H1 (cell line): ENCODE data around the gene RNF151. TPM values are rescaled to one million over a fixed set of nuclear protein-coding genes. Genes with fewer than 3 reads are reported as not detected.
A peak's percentile ranks its signal among the peaks of the same experiment; 100 is the strongest.

ENCODE experiments used
- CTCF ChIA-PET: fragments of 300-600 bp; sonication (Branson Sonifier 250); formaldehyde crosslinking; loops from one replicate; lab custom pipeline; 2021; ENCODE audit not compliant: partially characterized antibody; lab: Charles Lee
- POLR2A ChIA-PET: fragments of 300-600 bp; sonication (Branson Sonifier 250); formaldehyde crosslinking; loops from one replicate; lab custom pipeline; 2021; ENCODE audit warnings: inconsistent platforms; ENCODE audit not compliant: partially characterized antibody; lab: Charles Lee
- DNase-seq, 2 experiments: peaks; one replicate each; pipeline versions ENCODE4 v3.0.0 to v3.0.0-alpha.2; 2010 to 2022; ENCODE audit warnings: low spot score in 2 of 2, low read depth in 1 of 2, mixed read lengths in 1 of 2
- FAIRE-seq: peaks from 2 replicates; lab custom pipeline; 2011; peaks lifted over from hg19 to GRCh38; lab: Jason Lieb, UNC
- H2AFZ ChIP-seq: 2 replicates; pipeline ENCODE4 v1.8.1; 2012; ENCODE audit warnings: low read length, inconsistent platforms
- H2AK5ac ChIP-seq: 2 replicates; pipeline ENCODE4 v1.6.1; 2013; ENCODE audit warnings: low read depth, low read length
- H2BK120ac ChIP-seq: replicated peaks from 2 replicates; pipeline ENCODE3; 2013; ENCODE audit warnings: low read depth, low read length, inconsistent platforms
- H2BK12ac ChIP-seq: 2 replicates; pipeline ENCODE4 v1.6.1; 2013; ENCODE audit warnings: low read depth, low read length
- H2BK15ac ChIP-seq: 2 replicates; pipeline ENCODE4 v1.6.1; 2013; ENCODE audit warnings: low read length
- H2BK20ac ChIP-seq: 2 replicates; pipeline ENCODE4 v1.6.1; 2013; ENCODE audit warnings: low read length
- H2BK5ac ChIP-seq: 2 replicates; pipeline ENCODE4 v1.6.1; 2013; ENCODE audit warnings: low read depth, low read length
- H3K14ac ChIP-seq: 2 replicates; pipeline ENCODE4 v1.6.1; 2013; ENCODE audit warnings: inconsistent platforms; ENCODE audit not compliant: insufficient read length
- H3K18ac ChIP-seq: 2 replicates; pipeline ENCODE4 v1.6.1; 2013; ENCODE audit warnings: low read length; ENCODE audit errors: extremely low read depth
- H3K23ac ChIP-seq: 2 replicates; pipeline ENCODE4 v1.6.1; 2013; ENCODE audit warnings: inconsistent platforms; ENCODE audit not compliant: insufficient read length
- H3K23me2 ChIP-seq: 2 replicates; pipeline ENCODE4 v1.6.1; 2013; ENCODE audit warnings: low read depth, low read length
- H3K27ac ChIP-seq: 2 replicates; pipeline ENCODE4 v1.6.1; 2011; ENCODE audit warnings: low read depth, low read length, inconsistent platforms
- H3K27me3 ChIP-seq, 4 experiments: replicated peaks in 1 of 4; 1 replicate in 1 of 4; 2 replicates in 3 of 4; pipeline versions ENCODE4 v1.6.1 to v1.8.1; 2011 to 2013; ENCODE audit warnings: low read length in 3 of 4, mild to moderate bottlenecking in 3 of 4, inconsistent platforms in 2 of 4, mixed read lengths in 2 of 4, moderate library complexity in 1 of 4; ENCODE audit not compliant: control insufficient read depth in 3 of 4, insufficient read depth in 3 of 4; ENCODE audit errors: extremely low read depth in 1 of 4
- H3K36me3 ChIP-seq, 4 experiments: 2 replicates each; pipeline versions ENCODE4 v1.6.1 to v1.8.1; 2011 to 2013; ENCODE audit warnings: mild to moderate bottlenecking in 4 of 4, low read length in 3 of 4, moderate library complexity in 2 of 4, control low read depth in 1 of 4, inconsistent platforms in 1 of 4; ENCODE audit not compliant: insufficient read depth in 4 of 4, control insufficient read depth in 2 of 4
- H3K4ac ChIP-seq: replicated peaks from 2 replicates; pipeline ENCODE3; 2013; ENCODE audit warnings: low read length, low read depth, mixed read lengths, inconsistent platforms; ENCODE audit not compliant: insufficient read length
- H3K4me1 ChIP-seq, 4 experiments: replicated peaks in 1 of 4; 1 replicate in 1 of 4; 2 replicates in 3 of 4; pipeline versions ENCODE4 v1.6.1 to v1.8.1; 2011 to 2013; ENCODE audit warnings: low read length in 3 of 4, inconsistent platforms in 2 of 4, mixed read lengths in 1 of 4; ENCODE audit not compliant: insufficient read depth in 4 of 4, control insufficient read depth in 3 of 4
- H3K4me2 ChIP-seq, 2 experiments: 2 replicates each; pipeline versions ENCODE4 v1.6.1 to v1.8.1; 2011 to 2013; ENCODE audit warnings: low read depth in 2 of 2, low read length in 2 of 2, control low read depth in 1 of 2, inconsistent platforms in 1 of 2, mild to moderate bottlenecking in 1 of 2; ENCODE audit not compliant: insufficient read depth in 1 of 2
- H3K4me3 ChIP-seq, 4 experiments: fragments of 200-600, 300-600 bp in 1 of 4; sonication (generic), shearing (Covaris generic), sonication (Bioruptor Twin) in 1 of 4; 2 replicates each; pipeline versions ENCODE4 v1.5.1 to v1.8.1; 2011 to 2016; ENCODE audit warnings: low read length in 4 of 4, low read depth in 3 of 4, control low read depth in 2 of 4, inconsistent platforms in 2 of 4, mild to moderate bottlenecking in 2 of 4, mixed read lengths in 1 of 4, moderate library complexity in 1 of 4; ENCODE audit not compliant: insufficient read depth in 2 of 4; ENCODE audit errors: extremely low read depth in 1 of 4
- H3K56ac ChIP-seq: replicated peaks from 2 replicates; pipeline ENCODE3; 2013; ENCODE audit warnings: low read depth, mild to moderate bottlenecking, mixed read lengths, low read length, inconsistent platforms; ENCODE audit not compliant: insufficient read length
- H3K79me1 ChIP-seq: 2 replicates; pipeline ENCODE4 v1.6.1; 2013; ENCODE audit warnings: low read depth, low read length, control low read depth
- H3K79me2 ChIP-seq, 2 experiments: 2 replicates each; pipeline versions ENCODE4 v1.6.1 to v1.8.1; 2012 to 2013; ENCODE audit warnings: low read length in 2 of 2, mild to moderate bottlenecking in 2 of 2, inconsistent platforms in 1 of 2; ENCODE audit not compliant: insufficient read depth in 2 of 2, control insufficient read depth in 1 of 2
- H3K9ac ChIP-seq, 4 experiments: replicated peaks in 1 of 4; 1 replicate in 1 of 4; 2 replicates in 3 of 4; pipeline versions ENCODE4 v1.6.1 to v1.8.1; 2011 to 2013; ENCODE audit warnings: low read depth in 3 of 4, low read length in 3 of 4, control low read depth in 2 of 4, mild to moderate bottlenecking in 2 of 4, moderate library complexity in 2 of 4, inconsistent platforms in 1 of 4; ENCODE audit errors: extremely low read depth in 1 of 4
- H3K9me3 ChIP-seq, 2 experiments: 2 replicates each; pipeline versions ENCODE4 v1.6.1 to v1.8.1; 2012 to 2013; ENCODE audit warnings: mild to moderate bottlenecking in 2 of 2, moderate library complexity in 2 of 2, control low read depth in 1 of 2, inconsistent platforms in 1 of 2, low read depth in 1 of 2, low read length in 1 of 2, mixed read lengths in 1 of 2; ENCODE audit not compliant: insufficient read depth in 2 of 2
- H4K20me1 ChIP-seq, 2 experiments: replicated peaks in 1 of 2; 2 replicates each; pipeline versions ENCODE3 to v1.8.1; 2011 to 2013; ENCODE audit warnings: inconsistent platforms in 2 of 2, low read length in 2 of 2, mild to moderate bottlenecking in 1 of 2; ENCODE audit not compliant: insufficient read depth in 2 of 2, control insufficient read depth in 1 of 2
- H4K5ac ChIP-seq: 2 replicates; pipeline ENCODE4 v1.6.1; 2013; ENCODE audit warnings: low read length, low read depth, mixed read lengths, inconsistent platforms; ENCODE audit not compliant: insufficient read length
- H4K8ac ChIP-seq: 2 replicates; pipeline ENCODE4 v1.8.0; 2013; ENCODE audit warnings: mild to moderate bottlenecking, moderate library complexity, low read length, inconsistent platforms; ENCODE audit not compliant: insufficient read depth; ENCODE audit errors: extremely low read depth
- H4K91ac ChIP-seq: replicated peaks from 2 replicates; pipeline ENCODE3; 2013; ENCODE audit warnings: low read length, mixed read lengths, inconsistent platforms; ENCODE audit not compliant: insufficient read length
- ASH2L ChIP-seq: fragments of 200-600, 300-600 bp; sonication (generic); IDR thresholded peaks from one replicate; pipeline ENCODE4 v1.7.1; 2017; ENCODE audit warnings: low read length
- BACH1 ChIP-seq: IDR thresholded peaks from 2 replicates; pipeline ENCODE4 v1.6.1; 2012; ENCODE audit warnings: low read length, improper control_type of control experiment
- BRCA1 ChIP-seq: IDR thresholded peaks from 2 replicates; pipeline ENCODE4 v1.6.1; 2012; ENCODE audit warnings: low read depth, low read length, improper control_type of control experiment
- CEBPB ChIP-seq: IDR thresholded peaks from 2 replicates; pipeline ENCODE4 v1.6.1; 2012; ENCODE audit warnings: low read depth, low read length
- FOSL1 ChIP-seq: IDR thresholded peaks from 2 replicates; pipeline ENCODE4 v1.6.1; 2011; ENCODE audit warnings: mild to moderate bottlenecking, low read depth, low read length, moderate library complexity; ENCODE audit not compliant: insufficient read depth
- GABPA ChIP-seq: IDR thresholded peaks from 2 replicates; pipeline ENCODE4 v1.6.1; 2011; ENCODE audit warnings: mild to moderate bottlenecking, low read length, moderate library complexity, borderline replicate concordance; ENCODE audit not compliant: insufficient read depth
- JUN ChIP-seq: IDR thresholded peaks from 2 replicates; pipeline ENCODE4 v1.6.1; 2011; ENCODE audit warnings: low read depth, mild to moderate bottlenecking, improper control_type of control experiment, low read length
- POLR2A ChIP-seq, 2 experiments: IDR thresholded peaks; 1 replicate in 1 of 2; 2 replicates in 1 of 2; pipeline ENCODE4 v1.6.1; 2011; ENCODE audit warnings: low read depth in 2 of 2, low read length in 2 of 2, mild to moderate bottlenecking in 2 of 2; ENCODE audit errors: control extremely low read depth in 1 of 2
- RXRA ChIP-seq: IDR thresholded peaks from 2 replicates; pipeline ENCODE4 v1.6.1; 2011; ENCODE audit warnings: low read depth, mild to moderate bottlenecking, low read length, moderate library complexity; ENCODE audit not compliant: insufficient read depth
- SRF ChIP-seq: IDR thresholded peaks from 2 replicates; pipeline ENCODE4 v1.6.1; 2011; ENCODE audit warnings: mild to moderate bottlenecking, low read depth, low read length, moderate library complexity
- SUZ12 ChIP-seq: fragments of 200-600 bp; sonication (generic); IDR thresholded peaks from 2 replicates; pipeline ENCODE4 v1.6.1; 2012; ENCODE audit warnings: mild to moderate bottlenecking, inconsistent platforms, low read length, moderate library complexity, mixed read lengths
- WGBS, 2 experiments: shearing (Covaris generic) in 1 of 2; methylation state at CpG; one replicate each; pipeline versions ENCODE4 v1.1.6 to v1.1.7; 2013 to 2015; ENCODE audit warnings: low lambda C conversion rate in 2 of 2, mixed read lengths in 2 of 2, inconsistent platforms in 1 of 2, low coverage in 1 of 2, missing lambda C conversion rate in 1 of 2; ENCODE audit not compliant: insufficient replicate concordance in 2 of 2, insufficient coverage in 1 of 2, insufficient read length in 1 of 2; ENCODE audit errors: extremely low coverage in 1 of 2, missing lambda C conversion rate in 1 of 2; 5-methylcytosine and 5-hydroxymethylcytosine counted together
- polyA plus RNA-seq, 7 experiments: library from polyadenylated mRNA; depleted of rRNA in 3 of 7; stranded (reverse) in 5 of 7; unstranded in 2 of 7; fragments of >200 nt in 5 of 7; fragments of 200-250 nt in 2 of 7; gene quantifications; 1 replicate in 5 of 7; 2 replicates in 1 of 7; 4 replicates in 1 of 7; pipeline versions ENCODE4 v1.2.1 to v1.2.3, GENCODE V29; 2011 to 2013; ENCODE audit warnings: missing spikeins in 2 of 7, mixed read lengths in 2 of 7
- total RNA-seq: library from RNA; stranded (reverse); fragmentation: NEBNext Ultra II Directional; extraction: Animal tissue kit (Norgen Biotek cat#: 25700); gene quantifications from 2 replicates; pipeline ENCODE4 v1.2.1, GENCODE V29; 2021

Gene RNF151
- total and polyA plus RNA-seq, 2 of the 8 experiments (the other 6 are each of a cell fraction or from before 2014, with no cell fraction given): not detected

DNA sequence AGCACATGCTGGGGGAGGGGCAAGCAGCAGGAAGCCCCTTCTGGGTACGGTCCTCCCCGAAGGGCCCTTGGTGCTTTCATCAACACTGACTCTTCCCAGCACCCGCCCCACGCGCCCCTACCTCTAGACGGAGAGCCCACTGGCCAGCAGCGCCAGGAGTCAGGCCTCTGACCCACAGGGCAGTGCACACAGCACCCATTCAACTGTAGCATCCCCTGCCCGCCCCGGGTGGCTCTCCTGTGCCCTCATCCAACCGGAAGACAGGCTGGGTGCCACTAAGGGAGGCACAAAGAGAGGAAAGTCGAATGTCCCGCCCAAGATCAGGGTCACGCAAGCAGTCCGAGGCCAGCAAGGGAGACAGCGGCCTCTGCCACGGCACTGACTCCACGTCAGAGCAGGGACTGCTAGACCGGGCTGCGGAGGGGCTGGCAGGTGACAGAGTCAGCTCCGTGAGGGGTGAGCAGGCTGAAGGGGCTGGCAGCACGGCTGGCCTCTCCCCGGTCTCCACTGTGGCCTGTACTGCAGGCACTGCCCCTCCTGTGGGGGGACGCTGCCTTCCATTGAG, 33.5 kb upstream of the RNF151 start:
- H2BK120ac ChIP-seq: no peak overlapping the region
- 84% methylated on average over 22 of the region's 23 CpGs; no CpG with 5 or more reads in 1 of the 2 experiments for WGBS, 2 experiments

More for the DNA sequence above, 33.5 kb upstream of the RNF151 start:
- Histone ChIP-seq H3K56ac (no peak overlapping the region), H3K18ac (no peak overlapping the region), H2BK15ac (no peak overlapping the region; the same call in 1 of the 2 replicates), H2AK5ac (no peak overlapping the region), H3K4me2 (no peak overlapping the region), H3K23me2 (no peaks in the 10 kb centered on the region), H3K79me1 (no peaks in the 10 kb centered on the region), H4K91ac (no peak overlapping the region), H3K4me3 (no peak overlapping the region), H4K20me1 (peaks cover 0 to 4% of the 10 kb centered on the region in 2 experiments), H3K27me3 (peaks cover 0 to 13% (median 8%) of the 10 kb centered on the region in 4 experiments; a peak in 5 of 7 replicates), H2BK20ac (no peak overlapping the region), H3K36me3 (peaks cover 0 to 3% (median 1%) of the 10 kb centered on the region in 4 experiments; a peak in 4 of 8 replicates), H3K4ac (no peak overlapping the region), H4K5ac (no peak overlapping the region), H3K14ac (no peak overlapping the region), H3K9me3 (no peaks in the 10 kb centered on the region), H3K23ac (no peak overlapping the region), H4K8ac (peak overlapping the region; percentile 87; the same call in 1 of the 2 replicates), H2AFZ (no peak overlapping the region), H3K27ac (no peak overlapping the region), H2BK12ac (no peak overlapping the region), H3K79me2 (no peaks in the 10 kb centered on the region), H3K4me1 (peaks cover 0 to 6% (median 2%) of the 10 kb centered on the region in 4 experiments; a peak in 4 of 7 replicates), H2BK5ac (no peak overlapping the region), H3K9ac (no peak overlapping the region)
- TF ChIP-seq BACH1 (no peak), SUZ12 (no peak), CEBPB (no peak), RXRA (no peak), GABPA (no peak), BRCA1 (no peak), JUN (no peak), POLR2A (IDR thresholded peaks at IDR 0.05; ENCODE audit: control extremely low read depth in 1 of 2, low read depth in 2 of 2, low read length in 2 of 2) (no peak), SRF (no peak), FOSL1 (no peak), ASH2L (no peak)
- DNase-seq (no peak), FAIRE-seq (no peak)
- CTCF ChIA-PET: interaction anchor here (0.7 to 8.0 kb wide), 9 partner anchors 8 to 69 kb away, joined by 3 to 75 read pairs (median 9); no protein-coding TSS in a partner anchor
- POLR2A ChIA-PET: interaction anchor here (1.5 to 3.4 kb wide), 8 partner anchors 8 to 36 kb away, joined by 5 to 25 read pairs (median 8); partner anchors contain the start of genes MSRB1, RNF151 and RPS2
